HepG2 (cell line): ENCODE measurements around the gene NARS2. TPM values are rescaled to one million over a fixed set of nuclear protein-coding genes. Genes with fewer than 3 reads are reported as not detected.

Experiments
- ATAC-seq: fragments of 200-7000 bp; cut with Tn5 transposase; 3 replicates; pipeline ENCODE4 v1.9.1; 2020; ENCODE audit warnings: mild to moderate bottlenecking, moderate library complexity
- BruUV-seq: library from RNA; stranded (reverse); fragments of 400-500 nt; replicated peaks from 2 replicates; lab custom pipeline; 2021; lab: Mats Ljungman, UMichigan
- CTCF ChIA-PET: fragments of 300-600 bp; formaldehyde crosslinking; extraction: SDS; loops from one replicate; lab custom pipeline; 2021; ENCODE audit warnings: low total read pairs, inconsistent platforms, low intra/inter-chr PET ratio; lab: Yijun Ruan, JAX
- POLR2A ChIA-PET: fragments of 350-600 bp; sonication (Branson Sonifier 250); formaldehyde crosslinking; loops from one replicate; lab custom pipeline; 2020; ENCODE audit warnings: antibody characterized with exemption, inconsistent platforms; lab: Yijun Ruan, JAX
- DNase-seq: peaks from one replicate; pipeline ENCODE4 v3.0.0-alpha.2; 2015; ENCODE audit warnings: low spot score
- FAIRE-seq: peaks from 3 replicates; lab custom pipeline; 2011; peaks lifted over from hg19 to GRCh38; lab: Jason Lieb, UNC
- H2AFZ ChIP-seq: one replicate; pipeline ENCODE4 v1.6.1; 2011; ENCODE audit warnings: low read length, inconsistent platforms
- H3K27ac ChIP-seq: fragments of 300-600 bp; 3 replicates; pipeline ENCODE4 v1.8.0; 2011; ENCODE audit warnings: mixed run types, mild to moderate bottlenecking, mixed read lengths, low read length, inconsistent platforms; ENCODE audit not compliant: insufficient read depth; ENCODE audit errors: extremely low read length
- H3K27me3 ChIP-seq, 2 experiments: fragments of 200-600 bp in 1 of 2; 2 replicates in 1 of 2; 3 replicates in 1 of 2; pipeline versions ENCODE4 v1.6.0 to v1.8.0; 2011; ENCODE audit warnings: low read length in 2 of 2, mild to moderate bottlenecking in 2 of 2, moderate library complexity in 2 of 2, inconsistent platforms in 1 of 2; ENCODE audit not compliant: insufficient read depth in 2 of 2, control insufficient read depth in 1 of 2
- H3K36me3 ChIP-seq, 2 experiments: fragments of 200-600 bp in 1 of 2; replicated peaks in 1 of 2; 2 replicates in 1 of 2; 3 replicates in 1 of 2; pipeline versions ENCODE4 v1.5.1 to v1.8.0; 2011; ENCODE audit warnings: low read length in 2 of 2, inconsistent platforms in 1 of 2; ENCODE audit not compliant: insufficient read depth in 2 of 2, control insufficient read depth in 1 of 2
- H3K4me1 ChIP-seq: 2 replicates; pipeline ENCODE4 v1.5.1; 2012; ENCODE audit warnings: low read length, inconsistent platforms; ENCODE audit not compliant: insufficient read depth
- H3K4me2 ChIP-seq: 2 replicates; pipeline ENCODE4 v1.6.0; 2011; ENCODE audit warnings: low read depth, low read length, inconsistent platforms
- H3K4me3 ChIP-seq, 3 experiments: fragments of 200-600 bp in 1 of 3; sonication (generic), shearing (Covaris generic) in 1 of 3; replicated peaks in 1 of 3; 2 replicates each; pipeline ENCODE4 v1.5.1; 2011 to 2016; ENCODE audit warnings: low read length in 3 of 3, inconsistent platforms in 2 of 3, low read depth in 2 of 3, mild to moderate bottlenecking in 2 of 3, control low read depth in 1 of 3, mixed read lengths in 1 of 3; ENCODE audit not compliant: insufficient read depth in 1 of 3
- H3K79me2 ChIP-seq: one replicate; pipeline ENCODE4 v1.6.1; 2011; ENCODE audit warnings: low read length, inconsistent platforms; ENCODE audit not compliant: insufficient read depth
- H3K9ac ChIP-seq: 2 replicates; pipeline ENCODE4 v1.6.0; 2011; ENCODE audit warnings: mild to moderate bottlenecking, low read depth, low read length, inconsistent platforms; ENCODE audit not compliant: insufficient read depth
- H3K9me3 ChIP-seq: 2 replicates; pipeline ENCODE4 v1.5.1; 2012; ENCODE audit warnings: mild to moderate bottlenecking, low read length
- H4K20me1 ChIP-seq: 2 replicates; pipeline ENCODE4 v1.6.0; 2011; ENCODE audit warnings: inconsistent platforms, mild to moderate bottlenecking, low read length, moderate library complexity; ENCODE audit not compliant: insufficient read depth
- ATF4 ChIP-seq, 2 experiments: fragments of 450-650 bp in 1 of 2; sonication (generic) in 1 of 2; formaldehyde crosslinking; IDR thresholded peaks; 2 replicates each; pipeline versions ENCODE4 v1.5.0 to v1.8.0; 2020 to 2022; ENCODE audit warnings: mild to moderate bottlenecking in 1 of 2, missing genetic modification reagents in 1 of 2
- CERS6 ChIP-seq: sonication (generic); formaldehyde crosslinking; IDR thresholded peaks from 2 replicates; pipeline ENCODE4 v1.5.0; 2020; ENCODE audit warnings: missing genetic modification reagents
- GTF2F1 ChIP-seq: fragments of 150-350 bp; IDR thresholded peaks from 2 replicates; pipeline ENCODE4 v1.6.1; 2014; ENCODE audit warnings: low read length
- PHF5A ChIP-seq: IDR thresholded peaks from one replicate; pipeline ENCODE4 v1.6.1; 2018; ENCODE audit warnings: low read depth, missing genetic modification reagents; ENCODE audit not compliant: unreplicated experiment
- SOX6 ChIP-seq, 2 experiments: fragments of 450-650 bp in 1 of 2; sonication (generic) in 1 of 2; formaldehyde crosslinking in 1 of 2; IDR thresholded peaks; 2 replicates each; pipeline versions ENCODE4 v1.4.0 to v1.6.1; 2017 to 2020; ENCODE audit warnings: antibody characterized with exemption in 1 of 2, mild to moderate bottlenecking in 1 of 2, missing genetic modification reagents in 1 of 2
- TARDBP ChIP-seq: sonication (generic); formaldehyde crosslinking; IDR thresholded peaks from 2 replicates; pipeline ENCODE4 v1.8.0; 2022; ENCODE audit warnings: mild to moderate bottlenecking, missing genetic modification reagents
- TOE1 ChIP-seq: sonication (generic); formaldehyde crosslinking; IDR thresholded peaks from 2 replicates; pipeline ENCODE4 v1.4.0; 2020; ENCODE audit warnings: mild to moderate bottlenecking, missing genetic modification reagents
- XRCC5 ChIP-seq: fragments of 200-400 bp; formaldehyde crosslinking; optimal IDR thresholded peaks from 2 replicates; pipeline ENCODE3; 2017; ENCODE audit warnings: mild to moderate bottlenecking, low read length
- ZNF33B ChIP-seq: sonication (generic); formaldehyde crosslinking; IDR thresholded peaks from 2 replicates; pipeline ENCODE4 v1.5.1; 2020; ENCODE audit warnings: mild to moderate bottlenecking, missing genetic modification reagents
- ZNF431 ChIP-seq: sonication (generic); formaldehyde crosslinking; IDR thresholded peaks from 2 replicates; pipeline ENCODE4 v1.9.0; 2022; ENCODE audit warnings: missing genetic modification reagents, low read depth, mild to moderate bottlenecking, borderline replicate concordance
- ZNF569 ChIP-seq: sonication (generic); formaldehyde crosslinking; IDR thresholded peaks from 2 replicates; pipeline ENCODE4 v1.5.0; 2020; ENCODE audit warnings: mild to moderate bottlenecking, missing genetic modification reagents, moderate library complexity, borderline replicate concordance
- WGBS: methylation state at CpG from one replicate; pipeline ENCODE4 v1.1.6; 2017; ENCODE audit warnings: low lambda C conversion rate; 5-methylcytosine and 5-hydroxymethylcytosine counted together
- in situ Hi-C: cut with HindIII; loops from 2 replicates; pipeline ENCODE4 v1.10.0; 2017; ENCODE audit warnings: low pct_unique_long_range_greater_than_20kb; ENCODE audit not compliant: extremely low pct_ligation_motif_present
- intact Hi-C: fragments of 100-400 bp; cut with micrococcal nuclease; formaldehyde crosslinking; loops from one replicate; pipeline ENCODE4 v1.10.0; 2022; ENCODE audit not compliant: unreplicated experiment
- polyA plus RNA-seq, 8 experiments: library from polyadenylated mRNA; depleted of rRNA in 3 of 8; stranded (reverse) in 7 of 8; unstranded in 1 of 8; fragments of >200 nt; fragmentation: Illumina TruSeq in 4 of 8; extraction: Trizol in 4 of 8; gene quantifications; 2 replicates each; pipeline versions ENCODE4 v1.2.1 to v1.2.3, GENCODE V29; 2011 to 2016; ENCODE audit warnings: low read depth in 4 of 8, missing spikeins in 1 of 8, mixed read lengths in 1 of 8; ENCODE audit not compliant: insufficient read depth in 1 of 8
- total RNA-seq, 5 experiments: library from RNA; depleted of rRNA; stranded (reverse); fragments of >200 nt; fragmentation: Illumina TruSeq; extraction: Trizol; gene quantifications; 2 replicates each; pipeline ENCODE4 v1.2.3, GENCODE V29; 2016; ENCODE audit warnings: low read depth in 1 of 5

NARS2 gene
- total and polyA plus RNA-seq, 2 of the 13 experiments (the other 11 are each of a cell fraction or from before 2014, with no cell fraction given) = 45.9 to 65.0 TPM

- DNase-seq = no peak
- Histone ChIP-seq H3K9me3 (no peaks in the 10 kb centered on the region), H3K27ac (no peak overlapping the region), H2AFZ (no peak overlapping the region), H4K20me1 (peaks cover 15% of the 10 kb centered on the region; the same call in 1 of the 2 replicates), H3K79me2 (peaks cover 2% of the 10 kb centered on the region)
- no peak for FAIRE-seq
- no TSS peak for BruUV-seq
- no peak for ATAC-seq
- in situ Hi-C loops = no loop called here
- 90% methylated on average over 2 of the region's 2 CpGs for WGBS
- intact Hi-C loops = no loop called here
- TF ChIP-seq ATF4 (CRISPR knock-in tag; IDR thresholded peaks at IDR 0.05) = no peak
- TF ChIP-seq ZNF33B = no peak
- TF ChIP-seq ZNF431 = no peak
- no peak for TF ChIP-seq TARDBP (CRISPR knock-in tag)
- TF ChIP-seq TOE1 = no peak
- no peak for TF ChIP-seq XRCC5
- no peak for TF ChIP-seq ZNF569 (CRISPR knock-in tag)
- no peak for TF ChIP-seq SOX6 (IDR thresholded peaks at IDR 0.05)
- TF ChIP-seq SOX6 (CRISPR knock-in tag; IDR thresholded peaks at IDR 0.05) = no peak
- TF ChIP-seq GTF2F1 = no peak
- TF ChIP-seq PHF5A = no peak
- TF ChIP-seq CERS6 (CRISPR knock-in tag) = no peak
- TF ChIP-seq, all 625 proteins: peak for 0
- peaks cover 0 to 4% of the 10 kb centered on the region in 2 experiments; a peak in 2 of 5 replicates for H3K36me3 ChIP-seq
- H3K4me2 ChIP-seq = no peak overlapping the region
- ChIA-PET CTCF (no interaction called here), POLR2A (no interaction called here)
- no peak overlapping the region for H3K9ac ChIP-seq
- H3K4me3 ChIP-seq = no peak overlapping the region
- no peaks in the 10 kb centered on the region for H3K27me3 ChIP-seq
- H3K4me1 ChIP-seq = 0 out of 2 replicates have a peak, but pooled peaks cover 5% of the 10 kb centered on the region
These were observed 70.5 kb downstream of the NARS2 start for GRCh38 chr11:78504181-78504580.
